GM21515 (cell line): ENCODE measurements around the gene RSL1D1.
"Not testable (repeated sequence)": the region's sequence is repeated elsewhere in the genome, so short reads cannot be mapped to it uniquely, and the experiment has no call there.

Source experiments
- ATAC-seq: cut with Tn5 transposase; IDR thresholded peaks from one replicate; pipeline ENCODE4 v1.9.1; 2021; ENCODE audit not compliant: unreplicated experiment

The RSL1D1 gene

GRCh38 chr16:11799509-11800381 is 51.6 kb downstream of the RSL1D1 start:
- no peak for ATAC-seq

- ATAC-seq: no peak
Measured at GRCh38 chr16:11799017-11799381, 52.3 kb downstream of the RSL1D1 start.

- ATAC-seq: no peak
Measured at GRCh38 chr16:11797957-11798299, 53.4 kb downstream of the RSL1D1 start.

GRCh38 chr16:11797166-11797956 is 54.0 kb downstream of the RSL1D1 start, which contains the start of gene ZC3H7A:
Gene ZC3H7A (minus strand): TSS chr16:11797258. CDS start chr16:11782354, 14,904 bp downstream.
- peak; percentile 90 for ATAC-seq

- peak; percentile 11 for ATAC-seq
Measured at GRCh38 chr16:11796227-11797165, 54.8 kb downstream of the RSL1D1 start.

- ATAC-seq: no peak
Measured at GRCh38 chr16:11795887-11796226, 55.5 kb downstream of the RSL1D1 start.

- ATAC-seq: no peak
Measured at GRCh38 chr16:11794996-11795886, 56.1 kb downstream of the RSL1D1 start.

- no peak for ATAC-seq
Measured at GRCh38 chr16:11794447-11794846, 56.9 kb downstream of the RSL1D1 start.

- ATAC-seq: no peak
Measured at GRCh38 chr16:11793840-11794239, 57.5 kb downstream of the RSL1D1 start.

GRCh38 chr16:11792410-11793241 is 58.7 kb downstream of the RSL1D1 start:
- ATAC-seq: no peak

GRCh38 chr16:11791144-11791828 is 60.1 kb downstream of the RSL1D1 start:
- ATAC-seq: no peak

- ATAC-seq: no peak
Measured at GRCh38 chr16:11788914-11789313, 62.4 kb downstream of the RSL1D1 start.

- ATAC-seq: not testable (repeated sequence)
Measured at GRCh38 chr16:11784980-11785599, 66.3 kb downstream of the RSL1D1 start.

GRCh38 chr16:11784381-11784780 is 67.0 kb downstream of the RSL1D1 start:
- ATAC-seq: not testable (repeated sequence)

- no peak for ATAC-seq
Measured at GRCh38 chr16:11784038-11784369, 67.3 kb downstream of the RSL1D1 start.
